GM10847 (cell line): ENCODE data around the gene TMC7.

Source experiments
- POLR2A ChIP-seq: IDR thresholded peaks from 2 replicates; pipeline ENCODE4 v1.6.1; 2011; ENCODE audit not compliant: insufficient read length; ENCODE audit errors: extremely low read depth

The TMC7 gene

DNA sequence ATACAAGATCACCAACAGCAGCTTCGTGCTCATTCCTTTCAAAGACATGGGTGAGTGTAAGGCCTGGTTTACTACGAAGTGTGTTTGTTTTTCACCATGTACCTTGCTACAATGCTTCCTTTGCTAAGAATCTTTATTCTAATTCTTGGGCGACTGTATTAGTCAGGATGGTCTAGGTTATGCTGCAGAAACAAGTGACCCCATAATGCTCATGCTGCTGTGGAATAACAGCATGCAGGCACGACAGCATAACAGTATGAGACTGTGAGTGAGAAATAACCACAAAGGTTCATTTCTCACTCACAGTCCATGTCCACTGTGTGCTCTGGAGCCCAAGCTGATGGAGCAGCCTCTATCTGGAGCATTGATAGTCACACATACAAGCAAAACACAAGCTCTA is 38.0 kb downstream of the TMC7 start:
- no peak for TF ChIP-seq POLR2A

DNA sequence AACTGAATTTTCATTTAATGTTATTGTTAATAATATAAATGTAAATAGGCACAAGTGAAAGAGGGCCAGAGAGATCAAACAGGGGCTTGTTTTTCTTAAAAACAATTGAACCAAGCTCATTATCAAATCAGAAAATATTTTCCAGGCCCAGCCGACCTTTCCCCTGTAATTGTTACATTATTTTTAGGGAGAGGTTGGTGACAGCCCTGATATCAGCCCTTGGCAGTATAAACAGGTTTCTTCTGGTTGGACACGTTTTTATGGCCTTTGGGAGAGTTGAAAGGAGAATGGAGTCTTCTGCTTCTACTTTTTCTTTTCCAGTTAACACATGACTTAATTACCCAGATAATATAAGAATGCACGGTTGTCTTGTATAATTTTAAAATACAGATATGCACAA is 43.7 kb downstream of the TMC7 start:
- TF ChIP-seq POLR2A, result no peak

DNA sequence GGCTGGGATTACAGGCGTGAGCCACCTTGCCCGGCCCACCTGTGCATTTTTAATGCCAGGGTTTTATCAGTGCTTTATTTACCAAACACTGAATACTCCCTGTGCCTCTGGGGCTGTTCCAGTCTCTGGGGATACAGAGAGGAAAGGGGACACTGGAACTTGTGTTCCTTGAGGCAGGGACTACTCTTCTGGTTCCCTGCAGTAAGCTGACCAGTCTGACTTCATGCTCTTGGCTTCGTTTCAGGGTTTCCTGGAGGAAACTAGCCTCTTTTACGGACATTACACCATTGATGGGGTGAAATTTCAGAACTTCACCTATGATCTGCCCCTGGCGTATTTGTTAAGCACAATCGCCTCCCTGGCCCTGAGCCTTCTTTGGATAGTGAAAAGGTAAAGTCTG is 46.2 kb downstream of the TMC7 start:
- no peak for TF ChIP-seq POLR2A

DNA sequence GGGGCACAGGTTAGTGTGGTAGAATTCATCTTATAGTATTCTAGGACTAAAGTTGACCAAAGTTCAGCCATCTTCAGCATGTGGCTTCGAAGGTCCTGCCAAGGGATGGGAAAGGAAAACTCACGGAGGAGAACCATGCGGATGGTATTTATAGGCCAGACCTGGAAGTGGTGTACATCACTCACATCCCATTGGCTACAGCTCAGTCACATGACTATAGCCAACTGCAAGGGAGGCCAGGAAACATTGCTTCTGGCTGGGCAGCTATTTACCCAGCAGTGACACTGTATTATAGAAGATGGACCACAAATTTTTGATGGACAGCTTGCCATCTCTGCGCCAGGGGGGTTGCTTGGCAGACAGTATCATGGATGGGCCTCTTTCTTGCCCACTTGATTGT is 48.0 kb downstream of the TMC7 start:
- TF ChIP-seq POLR2A, result no peak

DNA sequence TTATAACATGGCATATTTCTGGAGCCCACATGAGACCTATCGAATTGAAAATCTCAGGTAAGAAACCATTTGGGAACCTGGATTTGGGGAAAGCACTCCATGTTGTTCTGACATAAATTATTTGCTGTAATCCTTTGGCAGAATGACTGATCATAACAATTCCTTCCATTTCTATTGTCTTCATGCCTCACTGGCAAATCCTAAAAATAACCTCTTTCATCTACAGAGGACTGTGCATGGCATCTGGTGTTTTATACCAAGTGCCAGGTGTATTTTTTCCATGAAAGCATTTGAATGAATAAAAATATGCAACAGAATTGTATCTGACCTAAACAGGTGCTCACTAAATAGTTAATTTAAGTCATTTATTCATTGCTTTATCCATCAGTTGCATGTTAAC is 50.0 kb downstream of the TMC7 start:
- TF ChIP-seq POLR2A, result no peak

DNA sequence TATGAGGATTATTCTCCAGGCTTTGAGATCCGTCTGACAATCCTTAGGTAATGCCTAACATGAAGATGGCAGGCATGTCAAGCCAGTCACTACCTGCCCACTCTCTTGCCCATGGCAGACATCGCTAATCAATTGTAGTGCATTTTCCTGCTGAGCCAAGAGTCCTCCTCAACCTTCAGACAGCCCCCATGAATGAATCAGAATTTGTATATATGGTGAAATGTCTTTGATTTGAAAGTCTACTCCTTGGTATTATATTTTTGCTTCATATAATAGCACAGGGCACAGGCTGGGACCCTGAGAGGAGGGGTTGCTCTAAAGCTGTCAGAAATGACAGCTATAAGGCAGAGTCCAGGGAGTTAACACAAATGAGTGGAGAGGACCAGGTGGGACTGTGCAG is 56.7 kb downstream of the TMC7 start:
- no peak for TF ChIP-seq POLR2A

DNA sequence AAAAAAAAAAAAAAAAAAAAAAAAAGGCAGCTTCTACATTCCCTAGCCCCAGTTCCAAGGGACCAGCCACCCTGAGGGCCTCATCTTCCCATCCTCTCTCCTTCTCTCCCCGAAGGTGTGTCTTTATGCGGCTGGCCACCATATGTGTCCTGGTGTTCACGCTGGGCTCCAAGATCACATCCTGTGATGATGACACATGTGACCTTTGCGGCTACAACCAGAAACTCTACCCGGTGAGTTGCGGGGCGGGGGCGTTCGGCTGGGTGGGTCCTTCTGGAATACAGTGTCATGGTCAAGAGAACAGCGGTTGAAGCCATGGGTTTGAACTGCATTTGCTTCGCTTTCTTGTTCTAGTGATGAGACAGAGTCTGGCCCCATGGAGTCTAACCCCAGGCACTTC is 61.0 kb downstream of the TMC7 start:
- no peak for TF ChIP-seq POLR2A

DNA sequence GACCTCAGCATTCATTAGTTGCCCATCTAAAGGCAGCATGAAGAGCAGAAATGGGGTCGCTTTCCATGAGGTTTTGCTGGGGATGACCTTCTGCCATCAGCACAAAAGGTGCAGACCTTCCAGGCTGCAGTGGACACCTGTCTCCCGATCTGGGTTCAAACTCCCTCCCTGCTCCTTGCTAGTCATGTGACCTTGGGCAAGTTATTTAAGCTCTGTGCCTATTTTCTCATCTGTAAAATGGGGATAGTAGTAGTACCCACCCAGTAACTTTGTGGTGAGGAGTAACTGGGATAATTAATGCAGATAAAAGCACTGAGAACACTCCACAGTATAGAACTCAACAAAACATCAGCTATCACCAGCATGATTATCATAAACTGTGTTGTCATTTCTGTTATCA is 62.3 kb downstream of the TMC7 start:
- TF ChIP-seq POLR2A, result no peak

DNA sequence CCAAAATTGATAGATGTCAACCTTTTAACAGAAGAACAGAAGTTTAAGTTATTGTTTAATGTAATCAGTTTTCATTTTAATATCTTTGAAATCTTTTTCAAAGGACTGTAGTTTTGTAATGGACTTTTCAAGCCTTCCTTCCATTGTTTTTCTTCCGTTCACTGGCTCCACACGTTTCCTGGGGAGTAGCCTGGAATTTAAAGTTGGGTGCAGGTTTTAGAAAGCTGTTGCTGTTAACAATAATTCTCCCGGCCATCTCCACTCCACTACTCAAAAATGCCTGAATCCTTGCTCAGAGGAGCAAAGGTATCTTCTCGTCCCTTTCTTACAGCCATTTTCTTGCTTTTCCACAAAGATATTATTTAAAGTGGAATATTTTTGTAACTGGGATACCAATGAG is 79.0 kb downstream of the TMC7 start:
- TF ChIP-seq POLR2A, result no peak

DNA sequence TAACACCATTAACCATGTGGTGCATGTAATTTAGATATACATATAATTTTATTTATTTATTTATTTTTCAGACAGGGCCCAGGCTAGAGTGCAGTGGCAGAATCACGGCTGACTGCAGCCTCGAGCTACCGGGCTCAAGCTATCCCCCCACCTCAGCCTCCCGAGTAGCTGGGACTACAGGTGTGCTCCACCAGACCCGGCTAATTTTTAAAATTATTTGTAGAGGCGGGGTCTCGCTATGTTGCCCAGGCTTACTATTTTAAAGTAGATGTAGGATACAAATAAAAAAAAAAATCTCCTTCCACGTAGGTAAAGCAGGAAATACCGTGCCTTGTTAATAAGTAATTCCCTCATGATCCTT is 83.2 kb downstream of the TMC7 start:
- no peak for TF ChIP-seq POLR2A

DNA sequence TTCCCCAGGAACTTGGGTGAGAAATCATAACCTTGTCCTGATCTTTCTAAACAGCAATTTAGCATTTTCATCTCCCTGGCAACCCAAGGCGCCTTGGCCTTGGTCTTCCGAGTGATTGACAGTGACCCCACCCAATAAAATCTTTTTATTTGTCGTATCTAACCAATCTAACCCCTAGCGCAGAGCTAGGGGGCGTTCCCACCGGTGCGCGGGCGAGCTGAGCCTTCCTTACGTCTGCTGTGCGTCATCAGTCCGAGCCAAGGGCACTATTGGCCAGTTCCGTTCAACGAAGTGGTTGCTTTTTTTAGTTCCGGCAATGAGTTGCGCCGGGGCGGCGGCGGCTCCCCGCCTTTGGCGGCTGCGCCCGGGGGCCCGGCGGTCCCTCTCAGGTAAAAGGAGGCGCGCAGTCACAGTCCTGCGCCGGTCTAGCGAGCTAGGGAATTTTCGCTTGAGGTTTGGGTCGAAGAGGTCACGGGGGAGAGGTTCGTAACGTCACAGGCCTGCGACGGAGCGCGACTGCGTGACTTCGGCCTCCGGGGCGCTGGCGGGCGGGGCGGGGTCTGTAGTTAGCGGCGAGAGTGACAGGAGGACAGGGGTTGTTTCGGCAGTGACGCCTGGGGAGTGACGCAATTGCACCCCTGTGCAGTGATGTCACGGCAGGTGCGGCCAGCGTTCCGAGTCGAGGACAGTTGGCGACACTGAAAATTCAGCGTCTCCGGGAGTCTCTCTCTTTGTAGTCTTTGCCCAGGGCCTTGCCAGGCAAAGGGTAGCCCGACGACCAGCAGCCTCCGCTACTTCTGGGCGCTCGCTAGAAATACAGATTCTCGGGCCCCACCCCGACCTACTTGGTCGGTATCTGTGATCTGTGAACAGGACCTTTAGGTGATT is 83.9 kb downstream of the TMC7 start, which contains the start of gene COQ7:
TSS of gene COQ7 (plus strand) at position 266 of the 888 bp plus-strand sequence. CDS start at position 317, 51 bp downstream.
- no peak for TF ChIP-seq POLR2A

DNA sequence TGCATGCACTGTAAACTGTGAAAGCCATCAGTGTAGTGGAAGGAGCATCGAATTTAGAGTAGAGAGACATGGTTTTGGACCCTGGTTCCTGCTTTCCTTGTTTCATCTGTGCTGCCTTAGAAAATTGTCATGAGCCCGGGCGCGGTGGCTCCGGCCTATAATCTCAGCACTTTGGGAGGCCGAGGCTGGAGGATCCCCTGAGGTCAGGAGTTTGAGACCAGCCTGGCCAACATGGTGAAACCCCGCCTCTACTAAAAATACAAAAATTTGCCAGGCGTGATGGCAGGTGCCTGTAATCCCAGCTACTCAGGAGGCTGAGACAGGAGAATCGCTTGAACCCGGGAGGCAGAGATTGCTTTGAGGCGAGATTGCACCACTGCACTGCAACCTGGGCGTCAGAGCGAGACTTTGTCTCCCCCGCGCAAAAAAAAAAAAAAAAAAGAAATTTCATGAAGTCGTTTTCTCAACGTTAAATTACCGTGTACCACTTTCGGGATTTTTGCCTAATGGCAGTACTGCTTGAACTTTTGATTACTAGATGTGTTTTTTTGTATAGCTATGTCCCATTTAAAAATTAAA is 84.6 kb downstream of the TMC7 start:
- no peak for TF ChIP-seq POLR2A

DNA sequence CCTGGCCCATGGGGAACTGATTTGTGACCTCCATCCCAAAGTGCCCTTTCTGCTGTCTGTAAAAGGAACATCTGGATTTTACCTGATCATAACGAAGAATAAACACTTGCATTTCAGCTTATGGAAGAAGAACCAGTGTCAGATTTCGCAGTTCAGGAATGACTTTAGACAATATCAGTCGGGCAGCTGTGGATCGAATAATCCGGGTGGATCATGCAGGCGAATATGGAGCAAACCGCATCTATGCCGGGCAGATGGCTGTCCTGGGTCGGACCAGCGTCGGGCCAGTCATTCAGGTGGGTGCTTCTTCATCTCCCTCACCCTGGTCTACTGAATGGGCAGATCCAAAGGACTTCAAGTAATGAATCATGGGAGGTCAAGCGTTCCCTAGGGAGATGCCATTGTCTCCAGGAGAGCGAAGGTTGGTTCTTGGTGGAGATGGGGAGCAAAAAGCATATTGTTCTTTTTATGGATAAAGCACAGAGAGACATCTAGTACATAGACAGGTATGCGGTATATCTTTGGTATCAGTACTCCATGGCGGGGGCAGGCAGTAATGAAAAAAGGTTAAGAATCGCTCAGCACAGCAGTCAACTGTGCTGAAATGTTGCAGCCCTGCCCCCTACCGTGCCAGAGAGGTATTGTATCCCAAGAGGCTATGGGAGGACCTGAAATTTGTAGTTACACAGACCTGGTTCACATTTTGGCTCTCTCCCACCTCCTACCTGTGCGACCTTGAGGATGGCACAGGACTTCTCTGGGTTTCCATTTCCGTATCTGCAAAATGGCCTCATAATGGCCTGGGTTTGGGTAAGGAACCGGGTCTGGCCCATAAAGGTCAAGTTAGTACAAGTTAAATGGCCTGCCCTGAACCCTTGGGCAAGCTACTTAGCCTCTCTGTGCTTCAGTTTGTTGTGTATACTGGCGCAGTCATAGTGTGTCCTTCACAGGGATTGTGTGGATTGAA is 88.4 kb downstream of the TMC7 start:
- TF ChIP-seq POLR2A, result no peak

DNA sequence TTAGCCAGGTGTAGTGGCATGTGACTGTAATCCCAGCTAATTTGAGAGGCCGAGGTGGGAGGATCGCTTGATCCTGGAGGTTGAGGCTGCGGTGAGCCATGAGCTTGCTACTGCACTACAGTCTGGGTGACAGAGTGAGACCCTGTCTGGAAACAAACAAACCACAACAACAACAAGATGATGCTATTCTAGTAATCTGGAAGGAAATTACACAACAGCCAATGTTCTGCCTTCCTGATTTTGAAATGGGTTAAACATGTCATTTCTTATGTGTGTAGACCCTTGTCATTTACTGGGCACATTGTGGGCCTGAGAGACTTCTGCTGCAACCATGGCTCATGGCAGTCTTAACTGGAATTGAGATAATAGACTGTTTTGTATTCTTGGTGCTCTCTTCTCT is 89.6 kb downstream of the TMC7 start:
- TF ChIP-seq POLR2A, result no peak

DNA sequence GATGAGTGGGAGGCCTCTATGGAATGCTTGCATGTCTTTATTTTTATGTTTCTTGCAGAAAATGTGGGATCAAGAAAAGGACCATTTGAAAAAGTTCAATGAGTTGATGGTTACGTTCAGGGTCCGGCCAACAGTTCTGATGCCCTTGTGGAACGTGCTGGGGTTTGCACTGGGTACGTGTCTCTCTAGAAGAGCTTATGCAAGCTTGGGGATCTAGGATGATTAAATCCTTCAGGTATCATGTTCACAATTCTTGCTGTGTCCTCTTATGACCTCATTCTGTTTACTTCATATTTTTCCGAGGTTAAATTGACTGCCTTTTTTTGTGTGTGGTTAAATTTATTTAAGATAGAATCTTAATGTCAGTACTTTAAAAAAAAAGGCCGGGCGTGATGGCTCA is 90.1 kb downstream of the TMC7 start:
- no peak for TF ChIP-seq POLR2A

DNA sequence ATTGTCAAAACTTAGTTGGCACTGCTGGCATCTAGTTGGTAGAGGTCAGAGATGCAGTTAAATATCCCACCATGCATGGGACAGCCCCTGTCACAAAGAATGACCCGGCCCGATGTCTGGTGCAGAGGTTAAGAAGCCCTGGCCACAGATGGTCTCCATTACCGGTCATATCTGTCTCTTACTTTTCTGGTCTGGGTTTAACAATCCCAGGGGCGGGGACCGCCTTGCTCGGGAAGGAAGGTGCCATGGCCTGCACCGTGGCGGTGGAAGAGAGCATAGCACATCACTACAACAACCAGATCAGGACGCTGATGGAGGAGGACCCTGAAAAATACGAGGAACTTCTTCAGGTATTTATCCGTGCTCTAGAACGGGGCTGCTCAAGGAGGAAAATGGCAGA is 91.8 kb downstream of the TMC7 start:
- no peak for TF ChIP-seq POLR2A
